ENCODE data around the gene MED14.

DNA sequence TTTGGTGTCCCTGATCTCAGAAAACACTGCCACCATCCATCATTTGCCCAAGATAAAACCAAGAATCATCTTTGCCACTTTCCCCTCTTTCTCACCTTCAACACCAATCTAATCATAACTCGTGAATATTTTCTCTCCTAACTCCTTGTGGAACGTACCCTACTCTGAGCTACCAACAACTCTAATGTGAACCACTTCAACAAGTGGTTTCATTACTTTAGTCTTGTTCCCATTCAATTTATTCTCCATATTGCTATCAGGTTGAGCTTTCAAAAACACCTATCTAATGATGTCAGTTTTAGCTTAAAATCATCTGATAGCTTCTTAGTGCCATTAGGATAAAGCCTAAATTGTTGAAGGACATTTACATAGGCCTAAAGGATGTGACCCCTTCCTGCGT is 48.2 kb downstream of the MED14 start:
- TF ChIP-seq, protein P1, sequence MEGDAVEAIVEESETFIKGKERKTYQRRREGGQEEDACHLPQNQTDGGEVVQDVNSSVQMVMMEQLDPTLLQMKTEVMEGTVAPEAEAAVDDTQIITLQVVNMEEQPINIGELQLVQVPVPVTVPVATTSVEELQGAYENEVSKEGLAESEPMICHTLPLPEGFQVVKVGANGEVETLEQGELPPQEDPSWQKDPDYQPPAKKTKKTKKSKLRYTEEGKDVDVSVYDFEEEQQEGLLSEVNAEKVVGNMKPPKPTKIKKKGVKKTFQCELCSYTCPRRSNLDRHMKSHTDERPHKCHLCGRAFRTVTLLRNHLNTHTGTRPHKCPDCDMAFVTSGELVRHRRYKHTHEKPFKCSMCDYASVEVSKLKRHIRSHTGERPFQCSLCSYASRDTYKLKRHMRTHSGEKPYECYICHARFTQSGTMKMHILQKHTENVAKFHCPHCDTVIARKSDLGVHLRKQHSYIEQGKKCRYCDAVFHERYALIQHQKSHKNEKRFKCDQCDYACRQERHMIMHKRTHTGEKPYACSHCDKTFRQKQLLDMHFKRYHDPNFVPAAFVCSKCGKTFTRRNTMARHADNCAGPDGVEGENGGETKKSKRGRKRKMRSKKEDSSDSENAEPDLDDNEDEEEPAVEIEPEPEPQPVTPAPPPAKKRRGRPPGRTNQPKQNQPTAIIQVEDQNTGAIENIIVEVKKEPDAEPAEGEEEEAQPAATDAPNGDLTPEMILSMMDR (IDR thresholded peaks at IDR 0.05): no peak
- TF ChIP-seq POLR2A (IDR thresholded peaks at IDR 0.05): no peak
